ENCODE results near the gene PSMD11. TPM values are rescaled to one million over a fixed set of nuclear protein-coding genes. Genes with fewer than 3 reads are reported as not detected.

The PSMD11 gene
- total RNA-seq, 1 donor = 84.0 TPM

DNA sequence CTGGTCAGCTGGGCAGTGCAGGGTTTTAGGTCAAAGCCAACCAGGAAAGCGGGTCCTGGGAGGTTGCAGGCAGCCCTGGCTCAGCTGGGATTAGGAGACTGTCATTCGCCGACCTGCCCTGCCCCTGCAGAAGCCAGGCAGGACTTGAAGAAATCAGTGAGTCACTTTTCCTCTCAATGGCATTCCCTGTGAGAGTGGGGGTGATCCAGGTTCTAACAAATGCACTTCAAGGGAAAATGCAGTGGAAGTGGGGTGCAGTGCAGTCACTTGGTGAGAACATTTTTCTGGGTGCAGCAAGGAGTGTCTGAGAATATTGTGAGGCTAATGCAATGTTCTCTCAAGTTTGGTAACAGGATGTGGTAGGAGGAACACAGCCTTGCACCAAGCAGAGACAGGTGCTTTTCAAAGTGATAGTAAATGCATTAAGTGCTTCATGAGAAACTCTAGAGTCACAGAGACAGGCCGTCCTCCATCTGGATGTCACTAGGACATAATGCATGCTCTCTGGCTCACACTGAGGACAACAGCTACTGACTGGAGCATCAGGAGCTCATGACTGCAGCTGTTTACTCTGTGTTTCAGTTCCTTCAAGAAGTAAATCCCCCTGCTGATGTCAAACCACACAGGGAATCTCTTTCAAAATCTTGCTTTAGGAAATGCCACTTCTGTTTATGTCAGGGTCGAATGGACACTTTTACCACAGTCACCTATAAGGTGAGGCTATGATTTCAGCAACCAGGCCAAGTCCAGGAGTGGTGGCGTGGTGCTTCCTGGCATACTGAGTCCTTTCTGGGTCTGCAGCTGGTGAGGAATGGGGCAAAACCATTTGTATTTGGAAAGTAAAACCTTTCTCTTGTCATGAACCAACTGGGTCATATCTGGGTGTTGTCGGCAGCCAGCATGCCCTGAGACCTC is 59.2 kb downstream of the PSMD11 start:
- no peaks in the 10 kb centered on the region for H3K9me3 ChIP-seq (ENCODE audit: low read depth, low read length)
- H3K27me3 ChIP-seq (ENCODE audit: insufficient read depth, low read length) = no peaks in the 10 kb centered on the region
- H3K4me1 ChIP-seq (ENCODE audit: insufficient read depth, low read length) = peaks cover 40% of the 10 kb centered on the region
- H3K4me3 ChIP-seq (ENCODE audit: low read length) = no peak overlapping the region

DNA sequence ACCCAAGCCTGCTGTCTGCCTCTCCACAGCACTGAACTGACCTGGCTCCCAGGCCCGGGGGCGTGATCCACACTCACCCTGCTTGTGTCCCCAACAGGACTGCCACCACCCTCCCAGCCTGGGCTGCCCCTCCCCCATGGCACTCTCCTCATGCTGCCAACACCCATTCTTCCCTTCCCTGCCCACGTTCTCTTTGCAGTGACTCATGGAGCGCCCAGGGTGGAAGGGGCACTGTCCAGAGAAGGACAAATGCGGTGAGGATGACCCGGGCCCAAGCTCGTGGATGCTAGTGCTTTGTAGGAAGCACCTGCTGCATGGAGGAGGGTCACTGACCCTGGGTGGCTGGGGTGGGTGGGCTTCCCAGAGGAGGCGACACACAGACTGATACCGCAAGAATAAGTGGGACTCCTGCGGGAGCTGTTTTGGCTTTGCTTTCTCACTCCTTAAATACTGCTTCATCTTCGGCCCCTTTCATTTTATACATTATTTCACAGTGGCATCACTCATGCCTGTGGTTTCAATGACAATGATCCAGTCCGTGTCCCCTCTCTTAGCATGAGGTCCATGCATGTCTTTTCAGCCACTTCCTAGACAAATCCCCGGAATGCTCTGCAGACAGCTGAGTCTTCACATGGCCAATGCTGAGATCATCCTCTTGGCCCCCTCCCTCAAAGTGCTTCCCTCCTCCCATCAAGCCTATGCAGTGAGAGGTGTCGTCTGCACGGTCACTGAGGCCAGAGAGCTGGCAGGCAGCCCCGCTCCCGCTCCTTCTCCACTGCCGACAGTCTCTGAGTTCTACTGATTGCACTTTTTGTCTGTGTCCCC is 60.1 kb downstream of the PSMD11 start:
- Histone ChIP-seq H3K4me3 (ENCODE audit: low read length) (no peak overlapping the region), H3K9me3 (ENCODE audit: low read depth, low read length) (no peaks in the 10 kb centered on the region), H3K4me1 (ENCODE audit: insufficient read depth, low read length) (peaks cover 40% of the 10 kb centered on the region), H3K27me3 (ENCODE audit: insufficient read depth, low read length) (no peaks in the 10 kb centered on the region)

DNA sequence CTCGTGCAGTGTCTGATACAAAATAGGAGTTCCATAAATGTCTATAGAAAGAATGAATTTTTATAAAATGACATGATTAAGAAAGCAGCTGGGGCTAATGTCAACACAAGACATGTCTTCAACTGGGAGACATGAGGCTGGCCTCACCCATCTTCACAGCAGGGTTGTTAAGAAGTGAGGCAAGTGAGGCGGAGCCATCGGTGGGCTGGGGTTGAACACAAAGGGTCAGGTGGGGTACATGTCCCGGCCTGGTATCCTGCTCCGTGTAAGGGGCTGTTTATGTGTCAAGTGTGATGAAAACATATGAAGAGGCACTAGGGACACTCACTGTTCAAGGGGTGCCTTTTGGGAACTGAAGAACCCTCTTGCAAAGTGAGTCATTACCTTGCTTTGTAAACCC is 64.6 kb downstream of the PSMD11 start:
- no peaks in the 10 kb centered on the region for H3K27me3 ChIP-seq (ENCODE audit: insufficient read depth, low read length)
- peaks cover 17% of the 10 kb centered on the region for H3K4me1 ChIP-seq (ENCODE audit: insufficient read depth, low read length)
- no peaks in the 10 kb centered on the region for H3K9me3 ChIP-seq (ENCODE audit: low read depth, low read length)
- H3K4me3 ChIP-seq (ENCODE audit: low read length) = no peak overlapping the region

DNA sequence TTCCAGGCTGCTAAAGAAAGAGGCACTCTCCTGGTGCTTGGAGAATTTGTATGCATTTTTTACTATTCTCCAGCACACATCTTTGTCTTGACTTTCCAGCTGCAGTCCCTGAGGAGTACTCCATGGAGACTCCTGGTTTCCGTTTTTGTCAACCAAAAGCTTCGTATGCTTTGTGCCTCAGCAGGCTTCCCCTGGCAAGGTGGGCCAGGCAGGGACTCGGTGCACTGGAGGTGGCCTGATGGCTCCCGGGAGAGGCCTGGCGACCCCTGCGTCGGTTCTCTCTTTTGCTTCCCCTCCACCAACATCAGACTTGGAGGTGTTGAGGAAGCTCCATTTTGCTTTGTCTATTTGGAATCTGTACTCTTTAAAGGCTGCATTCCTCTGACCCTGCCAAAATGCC is 66.2 kb downstream of the PSMD11 start:
- no peaks in the 10 kb centered on the region for H3K9me3 ChIP-seq (ENCODE audit: low read depth, low read length)
- H3K4me1 ChIP-seq (ENCODE audit: insufficient read depth, low read length) = peaks cover 8% of the 10 kb centered on the region
- H3K4me3 ChIP-seq (ENCODE audit: low read length) = no peak overlapping the region
- no peaks in the 10 kb centered on the region for H3K27me3 ChIP-seq (ENCODE audit: insufficient read depth, low read length)

DNA sequence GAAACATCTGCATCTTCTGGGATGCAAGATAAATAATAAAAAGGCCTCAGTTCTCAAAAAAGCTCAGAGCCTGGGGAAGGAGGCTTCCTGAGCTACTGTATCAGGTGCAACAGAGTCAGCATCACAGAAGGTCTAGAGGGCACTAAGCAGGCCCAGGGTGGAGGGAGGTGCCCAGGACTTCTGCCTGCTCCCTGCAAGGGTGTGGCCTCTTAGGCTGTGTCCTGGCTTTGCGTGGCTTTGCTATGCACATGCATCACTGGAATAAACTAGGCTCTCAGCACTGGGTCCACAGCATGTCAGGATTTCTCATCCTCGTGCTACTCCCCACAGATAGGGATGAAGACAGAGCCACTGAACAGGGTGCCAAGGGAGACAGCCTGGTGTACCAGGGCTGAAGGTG is 68.0 kb downstream of the PSMD11 start:
- Histone ChIP-seq H3K4me1 (ENCODE audit: insufficient read depth, low read length) (peaks cover 23% of the 10 kb centered on the region), H3K9me3 (ENCODE audit: low read depth, low read length) (no peaks in the 10 kb centered on the region), H3K4me3 (ENCODE audit: low read length) (no peak overlapping the region), H3K27me3 (ENCODE audit: insufficient read depth, low read length) (no peaks in the 10 kb centered on the region)

DNA sequence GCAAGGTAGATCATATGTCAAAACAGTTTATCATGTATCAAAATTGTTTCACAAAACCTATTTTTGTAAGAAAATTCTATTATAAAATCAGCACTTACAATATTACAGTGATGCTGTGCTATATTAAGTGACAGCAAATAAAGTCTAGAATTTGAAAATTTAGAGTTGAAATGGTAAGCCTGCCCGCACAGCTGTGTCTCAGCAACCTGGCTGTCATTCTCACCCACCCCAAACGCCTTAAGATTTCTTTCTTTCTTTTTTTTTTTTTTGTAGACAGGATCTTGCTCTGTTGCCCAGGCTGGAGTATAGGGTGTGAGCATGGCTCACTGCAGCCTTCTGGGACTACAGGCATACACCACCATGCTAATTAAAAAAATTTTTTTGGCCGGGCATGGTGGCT is 69.3 kb downstream of the PSMD11 start:
- H3K4me3 ChIP-seq (ENCODE audit: low read length) = no peak overlapping the region
- H3K9me3 ChIP-seq (ENCODE audit: low read depth, low read length) = no peaks in the 10 kb centered on the region
- H3K4me1 ChIP-seq (ENCODE audit: insufficient read depth, low read length) = peaks cover 35% of the 10 kb centered on the region
- H3K27me3 ChIP-seq (ENCODE audit: insufficient read depth, low read length) = peaks cover 6% of the 10 kb centered on the region

DNA sequence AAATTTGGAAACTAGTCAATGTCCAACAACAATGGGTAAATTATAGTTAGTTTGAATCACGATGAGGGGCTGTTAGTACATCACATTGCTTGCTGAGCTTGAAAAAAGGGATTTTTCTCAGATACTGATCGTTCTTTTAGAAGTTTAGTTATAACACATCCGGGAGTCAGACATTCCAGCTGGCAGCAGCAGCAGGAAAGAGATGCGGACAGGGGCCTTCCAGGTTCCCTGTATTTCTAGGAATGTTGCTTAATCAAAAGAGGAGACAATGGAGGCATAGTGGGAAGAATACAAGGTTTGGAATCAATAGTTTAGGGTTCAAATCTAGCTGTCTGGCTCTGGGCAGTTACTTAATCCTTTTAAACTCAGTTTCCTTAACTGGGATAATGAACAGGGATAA is 70.3 kb downstream of the PSMD11 start:
- H3K4me1 ChIP-seq (ENCODE audit: insufficient read depth, low read length) = peaks cover 43% of the 10 kb centered on the region
- H3K4me3 ChIP-seq (ENCODE audit: low read length) = no peak overlapping the region
- peaks cover 10% of the 10 kb centered on the region for H3K27me3 ChIP-seq (ENCODE audit: insufficient read depth, low read length)
- no peaks in the 10 kb centered on the region for H3K9me3 ChIP-seq (ENCODE audit: low read depth, low read length)

DNA sequence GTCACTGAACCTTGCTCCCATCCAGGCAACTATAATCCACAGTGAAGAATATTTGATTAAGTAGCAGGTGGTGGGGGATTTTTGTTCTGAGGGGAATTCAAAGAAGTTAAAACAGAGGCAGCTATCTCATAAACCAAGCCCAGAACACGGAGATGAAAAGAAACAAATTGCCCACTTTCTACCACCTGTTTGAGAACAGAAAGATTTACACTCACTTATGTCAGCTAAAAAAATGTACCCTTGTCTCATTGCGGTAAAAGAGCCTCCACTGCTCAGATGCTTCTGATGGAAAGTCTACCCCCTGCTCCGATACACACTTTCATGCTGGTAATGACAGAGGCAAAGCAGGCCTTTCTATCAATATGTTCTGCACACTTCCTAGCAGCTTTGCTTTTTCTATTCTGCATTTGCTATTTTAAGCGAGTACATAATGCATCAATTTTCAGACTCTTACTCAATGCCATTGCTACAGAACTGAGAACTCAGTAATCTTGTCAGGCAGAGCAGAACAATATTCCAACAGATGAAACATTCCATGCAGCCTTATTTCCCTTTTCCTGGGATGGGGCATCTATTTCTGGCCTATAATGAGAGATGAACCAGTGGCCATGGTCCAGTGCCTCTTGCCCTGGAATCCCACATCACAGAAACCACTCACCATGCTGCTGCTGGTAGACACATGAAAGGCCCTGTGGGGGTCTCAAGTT is 71.5 kb downstream of the PSMD11 start:
- H3K9me3 ChIP-seq (ENCODE audit: low read depth, low read length) = no peaks in the 10 kb centered on the region
- peaks cover 55% of the 10 kb centered on the region for H3K4me1 ChIP-seq (ENCODE audit: insufficient read depth, low read length)
- peaks cover 23% of the 10 kb centered on the region for H3K27me3 ChIP-seq (ENCODE audit: insufficient read depth, low read length)
- H3K4me3 ChIP-seq (ENCODE audit: low read length) = no peak overlapping the region

DNA sequence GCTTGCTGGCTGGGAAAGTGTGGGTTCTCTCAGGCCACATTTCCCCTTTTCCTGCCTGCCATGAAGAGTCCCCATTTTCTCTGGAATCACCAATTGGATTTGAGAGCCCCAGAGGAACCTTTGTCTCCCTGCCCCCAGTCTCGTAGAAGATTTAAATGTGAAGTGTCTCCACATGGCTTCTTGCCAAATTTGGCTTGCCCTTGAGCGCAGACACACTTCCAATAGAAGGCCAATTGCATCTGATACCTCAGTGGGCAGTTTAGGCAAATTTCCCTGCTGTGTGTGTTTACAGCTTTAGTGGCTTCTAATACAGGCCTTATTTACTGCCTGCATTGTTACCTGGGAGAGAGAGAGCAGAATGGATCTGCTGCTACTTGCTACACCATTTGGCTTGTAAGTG is 72.1 kb downstream of the PSMD11 start:
- Histone ChIP-seq H3K27me3 (ENCODE audit: insufficient read depth, low read length) (peaks cover 28% of the 10 kb centered on the region), H3K4me3 (ENCODE audit: low read length) (no peak overlapping the region), H3K4me1 (ENCODE audit: insufficient read depth, low read length) (peaks cover 61% of the 10 kb centered on the region), H3K9me3 (ENCODE audit: low read depth, low read length) (no peaks in the 10 kb centered on the region)

DNA sequence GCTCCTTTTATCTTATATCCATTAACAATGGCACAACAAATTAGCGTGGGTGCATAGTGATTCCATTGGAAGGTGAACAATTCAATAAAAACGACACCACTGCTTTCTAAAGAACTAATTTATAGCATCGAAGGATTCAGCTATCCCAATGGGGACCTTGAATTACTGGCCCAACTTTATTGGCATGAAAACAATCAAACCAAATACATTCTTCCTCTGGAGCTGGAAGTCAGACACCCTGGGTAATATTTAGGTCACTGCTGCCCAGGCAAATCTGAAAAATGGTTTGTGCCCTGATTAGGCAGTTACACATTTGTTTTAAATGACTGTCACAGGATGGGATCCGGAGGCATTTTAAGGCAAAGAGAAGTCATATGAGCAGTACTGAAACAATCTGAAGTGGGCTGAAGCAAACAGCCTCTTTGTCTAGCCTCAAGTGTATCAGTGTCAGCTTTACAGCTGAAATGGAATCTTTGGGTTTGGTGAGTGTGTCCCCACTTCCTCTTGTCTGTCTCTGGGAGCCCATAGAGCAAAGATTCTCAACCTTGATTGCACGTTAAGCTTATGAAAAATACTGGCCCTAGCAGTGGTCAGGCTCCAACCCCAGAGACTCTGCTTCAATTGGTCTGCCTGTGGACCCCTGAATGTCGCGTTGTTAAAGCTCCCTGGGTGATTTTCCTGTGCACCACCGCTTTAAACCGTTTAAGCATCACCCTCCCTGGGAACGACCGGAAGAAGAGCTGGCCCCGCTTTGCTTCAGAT is 72.8 kb downstream of the PSMD11 start:
- Histone ChIP-seq H3K4me1 (ENCODE audit: insufficient read depth, low read length) (peaks cover 63% of the 10 kb centered on the region), H3K27me3 (ENCODE audit: insufficient read depth, low read length) (peaks cover 28% of the 10 kb centered on the region), H3K4me3 (ENCODE audit: low read length) (no peak overlapping the region), H3K9me3 (ENCODE audit: low read depth, low read length) (no peaks in the 10 kb centered on the region)

DNA sequence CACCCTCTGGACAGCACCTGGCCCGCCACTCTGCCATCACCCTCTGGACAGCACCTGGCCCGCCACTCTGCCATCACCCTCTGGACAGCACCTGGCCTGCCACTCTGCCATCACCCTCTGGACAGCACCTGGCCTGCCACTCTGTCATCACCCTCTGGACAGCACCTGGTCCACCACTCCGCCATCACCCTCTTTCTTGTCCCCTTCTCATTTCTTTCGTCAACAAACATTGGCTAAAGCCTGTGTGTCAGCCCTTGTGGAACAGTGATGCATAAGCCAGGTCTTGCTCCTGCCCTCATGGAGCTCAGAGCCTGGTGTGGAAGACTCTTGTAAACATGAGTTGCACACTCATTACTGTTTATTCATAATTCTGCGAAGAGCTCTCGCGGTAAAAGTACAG is 73.7 kb downstream of the PSMD11 start:
- no peak overlapping the region for H3K4me3 ChIP-seq (ENCODE audit: low read length)
- H3K4me1 ChIP-seq (ENCODE audit: insufficient read depth, low read length) = peaks cover 72% of the 10 kb centered on the region
- peaks cover 28% of the 10 kb centered on the region for H3K27me3 ChIP-seq (ENCODE audit: insufficient read depth, low read length)
- H3K9me3 ChIP-seq (ENCODE audit: low read depth, low read length) = no peaks in the 10 kb centered on the region

DNA sequence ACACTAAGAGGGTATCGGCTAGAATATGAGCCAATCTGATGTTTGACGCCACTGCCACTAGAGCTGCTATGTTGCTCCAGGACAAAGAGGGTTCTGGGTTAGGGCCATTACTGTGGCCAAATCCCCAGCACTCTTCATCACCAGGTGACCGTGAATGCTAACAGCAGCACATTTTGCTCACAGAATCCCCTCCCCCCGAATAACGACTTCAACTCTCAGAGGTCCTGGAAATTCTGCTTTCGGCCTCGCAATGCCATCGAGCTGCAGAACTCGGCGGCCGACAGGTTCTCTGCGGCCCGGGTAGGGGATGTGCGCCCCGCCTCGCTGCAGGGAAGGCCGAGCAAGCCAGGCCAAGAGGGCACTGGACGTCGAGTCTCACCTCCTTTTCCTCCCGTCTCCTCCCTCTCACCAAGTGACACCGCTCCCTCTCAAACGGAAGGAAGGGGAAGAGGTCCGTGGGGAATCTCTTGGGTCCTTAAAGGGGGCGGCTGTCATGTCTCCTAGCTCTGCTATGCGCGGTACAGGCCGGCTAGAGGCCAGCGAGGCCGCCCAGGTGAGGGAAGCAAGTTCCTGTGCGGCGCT is 74.4 kb downstream of the PSMD11 start:
- Histone ChIP-seq H3K4me3 (ENCODE audit: low read length) (no peak overlapping the region), H3K9me3 (ENCODE audit: low read depth, low read length) (no peaks in the 10 kb centered on the region), H3K4me1 (ENCODE audit: insufficient read depth, low read length) (peaks cover 79% of the 10 kb centered on the region)

DNA sequence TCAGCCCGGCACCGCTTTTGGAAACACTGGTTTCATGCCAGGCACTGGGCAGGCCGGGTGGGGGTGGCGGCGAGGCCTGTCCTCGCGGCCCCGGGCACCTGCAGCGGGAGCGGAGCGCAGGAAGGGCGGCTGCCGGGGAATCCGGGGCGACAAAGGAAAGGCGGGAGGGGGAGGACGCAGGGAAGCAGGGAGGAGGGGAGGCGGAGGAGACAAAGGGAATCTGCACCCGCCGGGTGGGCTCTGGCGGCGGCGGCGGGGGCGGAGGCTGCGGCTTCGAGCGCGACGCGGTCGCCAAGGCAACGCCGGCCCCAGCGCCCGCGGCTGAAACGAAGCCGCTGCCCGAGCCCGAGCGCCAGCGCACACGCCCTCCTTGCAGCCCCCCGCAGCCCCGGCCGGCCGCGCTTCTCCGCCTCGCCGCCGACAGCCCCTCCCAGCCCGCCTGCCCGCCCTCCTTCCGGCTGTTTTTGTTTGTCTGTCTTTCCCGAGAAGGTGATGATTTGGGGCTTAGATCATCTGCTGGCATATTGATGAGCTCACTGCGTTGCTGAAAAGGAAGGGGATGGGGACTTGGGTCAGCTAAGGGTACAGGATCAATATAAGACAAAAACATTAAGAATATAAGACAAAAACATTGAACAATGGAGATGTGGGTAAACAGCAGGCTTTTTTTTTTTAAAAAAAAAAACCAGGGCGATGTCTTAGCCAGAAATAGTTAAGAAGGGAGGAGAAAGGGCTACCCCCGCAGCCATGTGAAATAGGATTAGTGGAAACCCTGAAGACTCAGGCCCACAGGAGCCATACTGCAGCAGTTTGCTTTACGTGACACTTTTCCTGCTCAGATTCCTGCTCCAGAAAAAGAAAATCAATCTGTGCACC is 75.2 kb downstream of the PSMD11 start:
- H3K4me1 ChIP-seq (ENCODE audit: insufficient read depth, low read length) = peaks cover 82% of the 10 kb centered on the region
- H3K27me3 ChIP-seq (ENCODE audit: insufficient read depth, low read length) = peaks cover 28% of the 10 kb centered on the region
- H3K4me3 ChIP-seq (ENCODE audit: low read length) = peak overlapping the region; percentile 20
- H3K9me3 ChIP-seq (ENCODE audit: low read depth, low read length) = no peaks in the 10 kb centered on the region

More for the DNA sequence above, 74.4 kb downstream of the PSMD11 start:
- H3K27me3 ChIP-seq (ENCODE audit: insufficient read depth, low read length) = peaks cover 28% of the 10 kb centered on the region
